HUDEP-2 (cell line): Measurements from ENCODE around the gene CDHR2.
"Not testable (repeated sequence)": the region's sequence is repeated elsewhere in the genome, so short reads cannot be mapped to it uniquely, and the experiment has no call there.

Source experiments
- DNase-seq, 76 experiments: peaks; one replicate each; lab custom pipeline; 2025; ENCODE audit not compliant: unreplicated experiment in 76 of 76; lab: John Stamatoyannopoulos, UW

CDHR2 gene

GRCh38 chr5:176565760-176566288, 16.7 kb downstream of the CDHR2 start:
- DNase-seq = no peak

- no peak for DNase-seq
Observed at GRCh38 chr5:176568657-176569056, 19.5 kb downstream of the CDHR2 start.

GRCh38 chr5:176570044-176570443, 20.9 kb downstream of the CDHR2 start:
- DNase-seq = no peak

GRCh38 chr5:176573564-176574296, 24.6 kb downstream of the CDHR2 start:
- DNase-seq = peak in 58 of 76 experiments; percentile 1 to 73 (median 41)

- DNase-seq = no peak
Observed at GRCh38 chr5:176574297-176574591, 25.1 kb downstream of the CDHR2 start.

- DNase-seq = no peak
Observed at GRCh38 chr5:176575066-176575465, 25.9 kb downstream of the CDHR2 start.

- DNase-seq = no peak
Observed at GRCh38 chr5:176575488-176576422, 26.6 kb downstream of the CDHR2 start.

GRCh38 chr5:176577312-176578176, 28.4 kb downstream of the CDHR2 start:
- DNase-seq = no peak

GRCh38 chr5:176578391-176578808, 29.3 kb downstream of the CDHR2 start:
- peak in 23 of 76 experiments; percentile 0 to 53 (median 17) for DNase-seq

GRCh38 chr5:176579323-176579722, 30.2 kb downstream of the CDHR2 start:
- DNase-seq = no peak

- no peak for DNase-seq
Observed at GRCh38 chr5:176581361-176581760, 32.2 kb downstream of the CDHR2 start.

GRCh38 chr5:176583076-176583475, 33.9 kb downstream of the CDHR2 start:
- DNase-seq = no peak

- DNase-seq = no peak
Observed at GRCh38 chr5:176587398-176587797, 38.3 kb downstream of the CDHR2 start.

- DNase-seq = no peak
Observed at GRCh38 chr5:176588297-176588696, 39.2 kb downstream of the CDHR2 start.

GRCh38 chr5:176589039-176589769, 40.1 kb downstream of the CDHR2 start:
- DNase-seq = no peak

- DNase-seq = no peak
Observed at GRCh38 chr5:176590035-176590717, 41.0 kb downstream of the CDHR2 start.

- DNase-seq = not testable (repeated sequence)
Observed at GRCh38 chr5:176591667-176592066, 42.5 kb downstream of the CDHR2 start.

GRCh38 chr5:176592573-176592972, 43.4 kb downstream of the CDHR2 start:
- no peak for DNase-seq

- DNase-seq = no peak
Observed at GRCh38 chr5:176593273-176593869, 44.2 kb downstream of the CDHR2 start.
